Suprapubic skin (tissue), 3 donors: ENCODE measurements around the gene ZNF521.

Experiments used
- EP300 ChIP-seq: sonication (generic); formaldehyde crosslinking; IDR thresholded peaks from one replicate; pipeline ENCODE4 v1.6.1; 2017; ENCODE audit warnings: antibody characterized with exemption
- TF ChIP-seq, protein P1 (sequence below), 2 donors: fragments of 200-600 bp in 1 of 2; fragments of 450-650 bp in 1 of 2; sonication (generic) in 1 of 2; IDR thresholded peaks; one replicate each; pipeline ENCODE4 v1.5.1; 2016 to 2019; ENCODE audit warnings: antibody characterized with exemption in 2 of 2, mild to moderate bottlenecking in 1 of 2, moderate library complexity in 1 of 2

DNA sequence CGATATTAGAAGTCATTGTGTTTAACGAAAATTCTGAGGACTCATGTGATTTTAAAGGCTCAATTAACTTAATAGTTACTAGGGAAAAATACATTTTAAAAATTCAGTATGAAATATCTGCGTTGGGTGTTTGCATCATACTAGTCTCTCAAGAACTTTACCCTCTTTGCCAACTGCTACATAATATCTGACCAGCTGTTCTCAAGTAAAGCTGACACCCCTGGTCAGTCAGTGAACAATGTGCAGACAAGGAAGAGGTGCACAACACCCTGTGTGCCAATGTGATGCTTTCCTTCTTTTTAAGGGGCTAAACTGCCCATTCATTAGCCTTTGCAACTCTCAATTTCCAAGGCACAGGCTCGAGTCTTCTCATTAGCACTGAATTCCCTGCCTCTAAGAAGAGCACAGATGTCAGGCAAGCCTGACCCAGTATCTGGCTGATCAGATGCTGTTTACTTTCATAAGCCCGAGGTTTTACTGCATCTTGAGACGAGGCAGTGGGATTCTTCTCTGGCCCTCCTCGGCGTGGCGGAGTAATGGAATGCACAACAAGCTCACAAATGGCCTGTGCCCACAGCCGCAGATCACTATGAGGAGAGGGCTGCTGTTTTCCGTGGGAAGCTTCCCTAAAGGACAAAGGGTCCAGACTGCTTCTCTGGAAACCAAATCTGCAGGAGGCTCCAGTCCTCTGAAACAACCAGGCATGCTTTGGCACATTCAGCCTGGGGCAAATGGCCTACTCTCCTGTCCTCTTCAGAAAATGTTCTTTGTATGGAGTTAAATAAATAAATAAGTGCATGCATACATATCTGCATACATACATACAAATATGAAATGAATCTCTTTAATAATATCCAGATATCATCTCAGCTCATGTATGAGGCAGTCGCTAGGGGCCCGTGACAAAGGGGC is 240.3 kb downstream of the ZNF521 start:
- TF ChIP-seq, protein P1, sequence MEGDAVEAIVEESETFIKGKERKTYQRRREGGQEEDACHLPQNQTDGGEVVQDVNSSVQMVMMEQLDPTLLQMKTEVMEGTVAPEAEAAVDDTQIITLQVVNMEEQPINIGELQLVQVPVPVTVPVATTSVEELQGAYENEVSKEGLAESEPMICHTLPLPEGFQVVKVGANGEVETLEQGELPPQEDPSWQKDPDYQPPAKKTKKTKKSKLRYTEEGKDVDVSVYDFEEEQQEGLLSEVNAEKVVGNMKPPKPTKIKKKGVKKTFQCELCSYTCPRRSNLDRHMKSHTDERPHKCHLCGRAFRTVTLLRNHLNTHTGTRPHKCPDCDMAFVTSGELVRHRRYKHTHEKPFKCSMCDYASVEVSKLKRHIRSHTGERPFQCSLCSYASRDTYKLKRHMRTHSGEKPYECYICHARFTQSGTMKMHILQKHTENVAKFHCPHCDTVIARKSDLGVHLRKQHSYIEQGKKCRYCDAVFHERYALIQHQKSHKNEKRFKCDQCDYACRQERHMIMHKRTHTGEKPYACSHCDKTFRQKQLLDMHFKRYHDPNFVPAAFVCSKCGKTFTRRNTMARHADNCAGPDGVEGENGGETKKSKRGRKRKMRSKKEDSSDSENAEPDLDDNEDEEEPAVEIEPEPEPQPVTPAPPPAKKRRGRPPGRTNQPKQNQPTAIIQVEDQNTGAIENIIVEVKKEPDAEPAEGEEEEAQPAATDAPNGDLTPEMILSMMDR (IDR thresholded peaks at IDR 0.05) = no peak
- TF ChIP-seq EP300 = no peak
